ENCODE measurements around the gene EML1. TPM values are rescaled to one million over a fixed set of nuclear protein-coding genes. Genes with fewer than 3 reads are reported as not detected.

EML1 gene
- total RNA-seq, 2 donors from 2014 or later, result 28.3 to 30.2 TPM

DNA sequence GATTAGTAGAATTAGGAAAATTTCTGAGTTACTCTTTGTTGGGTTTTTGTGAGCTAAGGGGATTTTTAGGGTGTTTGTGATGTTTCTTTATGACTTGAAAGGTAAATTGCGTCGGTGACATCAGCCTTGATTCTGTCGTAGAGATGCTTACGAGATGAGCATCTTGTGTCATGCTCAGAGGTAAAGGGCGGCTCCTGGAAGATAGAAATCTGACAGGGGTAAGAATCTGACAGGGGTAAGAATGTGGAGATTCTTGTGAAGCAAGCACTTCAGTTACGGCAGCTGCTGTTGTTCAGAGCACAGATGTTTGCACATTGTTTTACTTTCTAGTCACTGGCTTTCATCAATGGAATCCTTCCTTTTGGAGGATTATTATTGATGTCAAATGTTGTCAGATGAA, 22.5 kb downstream of the EML1 start:
- Histone ChIP-seq H3K27ac (no peak overlapping the region), H3K4me1 (peaks cover 0 to 1% of the 10 kb centered on the region in 2 donors), H3K9me3 (no peaks in the 10 kb centered on the region), H3K27me3 (no peaks in the 10 kb centered on the region), H3K36me3 (no peaks in the 10 kb centered on the region), H3K4me3 (no peak overlapping the region)
- TF ChIP-seq, protein P1, sequence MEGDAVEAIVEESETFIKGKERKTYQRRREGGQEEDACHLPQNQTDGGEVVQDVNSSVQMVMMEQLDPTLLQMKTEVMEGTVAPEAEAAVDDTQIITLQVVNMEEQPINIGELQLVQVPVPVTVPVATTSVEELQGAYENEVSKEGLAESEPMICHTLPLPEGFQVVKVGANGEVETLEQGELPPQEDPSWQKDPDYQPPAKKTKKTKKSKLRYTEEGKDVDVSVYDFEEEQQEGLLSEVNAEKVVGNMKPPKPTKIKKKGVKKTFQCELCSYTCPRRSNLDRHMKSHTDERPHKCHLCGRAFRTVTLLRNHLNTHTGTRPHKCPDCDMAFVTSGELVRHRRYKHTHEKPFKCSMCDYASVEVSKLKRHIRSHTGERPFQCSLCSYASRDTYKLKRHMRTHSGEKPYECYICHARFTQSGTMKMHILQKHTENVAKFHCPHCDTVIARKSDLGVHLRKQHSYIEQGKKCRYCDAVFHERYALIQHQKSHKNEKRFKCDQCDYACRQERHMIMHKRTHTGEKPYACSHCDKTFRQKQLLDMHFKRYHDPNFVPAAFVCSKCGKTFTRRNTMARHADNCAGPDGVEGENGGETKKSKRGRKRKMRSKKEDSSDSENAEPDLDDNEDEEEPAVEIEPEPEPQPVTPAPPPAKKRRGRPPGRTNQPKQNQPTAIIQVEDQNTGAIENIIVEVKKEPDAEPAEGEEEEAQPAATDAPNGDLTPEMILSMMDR (IDR thresholded peaks at IDR 0.05), result no peak
- DNase-seq (ENCODE audit: low spot score), result no peak

DNA sequence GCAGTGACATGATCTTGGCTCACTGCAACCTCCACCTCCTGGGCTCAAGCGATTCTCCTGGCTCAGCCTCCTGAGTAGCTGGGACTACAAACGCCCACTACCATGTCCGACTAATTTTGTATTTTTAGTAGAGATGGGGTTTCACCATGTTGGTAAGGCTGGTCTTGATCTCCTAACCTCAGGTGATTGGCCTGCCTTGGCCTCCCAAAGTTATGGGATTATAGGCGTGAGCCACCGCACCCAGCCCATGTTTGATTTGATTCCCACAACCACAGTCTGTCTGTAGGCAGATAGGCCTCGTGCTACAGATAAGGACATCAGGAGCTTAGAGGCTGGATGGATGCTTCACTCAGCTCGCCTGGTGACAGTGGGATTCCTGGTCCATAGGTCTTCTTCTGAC, 23.0 kb downstream of the EML1 start:
- DNase-seq (ENCODE audit: low spot score), result no peak
- Histone ChIP-seq H3K27ac (no peak overlapping the region), H3K36me3 (no peaks in the 10 kb centered on the region), H3K4me1 (no peaks in the 10 kb centered on the region), H3K27me3 (no peaks in the 10 kb centered on the region), H3K4me3 (no peak overlapping the region), H3K9me3 (no peaks in the 10 kb centered on the region)
- TF ChIP-seq, protein P1 (IDR thresholded peaks at IDR 0.05), result no peak

DNA sequence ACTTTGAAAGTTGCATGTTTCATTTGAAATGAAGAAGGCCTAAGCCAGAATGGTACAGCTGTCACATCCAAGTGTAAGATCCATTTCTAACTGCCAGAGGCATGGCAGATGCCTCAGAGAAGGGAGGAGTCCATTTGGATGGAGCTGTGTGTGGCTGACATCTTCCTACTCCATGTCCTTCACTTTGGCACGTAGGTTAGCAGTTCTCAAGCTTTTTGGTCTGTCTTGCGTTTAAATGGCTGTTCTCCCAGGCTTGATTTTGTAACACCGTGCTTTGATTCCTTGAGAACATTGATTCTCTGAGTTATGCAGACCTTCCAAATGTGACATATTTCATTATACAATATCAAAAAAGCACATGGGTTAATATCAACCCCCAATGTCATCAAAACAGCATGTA, 23.4 kb downstream of the EML1 start:
- H3K4me1 ChIP-seq, result peaks cover 0 to 1% of the 10 kb centered on the region in 2 donors

DNA sequence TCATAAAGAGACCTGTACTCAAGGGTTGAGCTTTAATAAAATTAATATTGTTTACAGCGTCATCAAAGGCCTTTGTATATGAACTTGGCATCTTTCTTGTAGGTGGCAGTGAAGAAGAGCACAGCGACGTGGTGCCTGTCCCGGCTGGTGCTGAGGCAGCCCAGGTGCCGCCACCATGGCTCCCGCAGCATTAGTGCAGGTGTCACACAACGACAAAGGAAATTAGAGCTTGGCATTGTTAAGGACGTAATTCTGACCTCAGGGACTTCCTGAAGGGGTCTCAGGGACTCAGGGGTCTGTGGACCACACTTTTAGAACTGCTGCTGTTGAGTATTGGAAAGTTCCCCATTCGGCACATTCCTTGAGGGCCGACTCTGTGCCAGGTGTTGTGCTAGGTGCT, 24.1 kb downstream of the EML1 start:
- Histone ChIP-seq H3K4me3 (no peak overlapping the region), H3K9me3 (no peaks in the 10 kb centered on the region), H3K27ac (no peak overlapping the region), H3K4me1 (peaks cover 0 to 8% of the 10 kb centered on the region in 2 donors), H3K36me3 (no peaks in the 10 kb centered on the region), H3K27me3 (no peaks in the 10 kb centered on the region)
- TF ChIP-seq, protein P1 (IDR thresholded peaks at IDR 0.05), result no peak
- no peak for DNase-seq (ENCODE audit: low spot score)

More for the DNA sequence above, 23.4 kb downstream of the EML1 start:
- Histone ChIP-seq H3K27ac (no peak overlapping the region), H3K36me3 (no peaks in the 10 kb centered on the region), H3K27me3 (no peaks in the 10 kb centered on the region), H3K9me3 (no peaks in the 10 kb centered on the region), H3K4me3 (no peak overlapping the region)
- no peak for DNase-seq (ENCODE audit: low spot score)
- TF ChIP-seq, protein P1 (IDR thresholded peaks at IDR 0.05), result no peak

DNA sequence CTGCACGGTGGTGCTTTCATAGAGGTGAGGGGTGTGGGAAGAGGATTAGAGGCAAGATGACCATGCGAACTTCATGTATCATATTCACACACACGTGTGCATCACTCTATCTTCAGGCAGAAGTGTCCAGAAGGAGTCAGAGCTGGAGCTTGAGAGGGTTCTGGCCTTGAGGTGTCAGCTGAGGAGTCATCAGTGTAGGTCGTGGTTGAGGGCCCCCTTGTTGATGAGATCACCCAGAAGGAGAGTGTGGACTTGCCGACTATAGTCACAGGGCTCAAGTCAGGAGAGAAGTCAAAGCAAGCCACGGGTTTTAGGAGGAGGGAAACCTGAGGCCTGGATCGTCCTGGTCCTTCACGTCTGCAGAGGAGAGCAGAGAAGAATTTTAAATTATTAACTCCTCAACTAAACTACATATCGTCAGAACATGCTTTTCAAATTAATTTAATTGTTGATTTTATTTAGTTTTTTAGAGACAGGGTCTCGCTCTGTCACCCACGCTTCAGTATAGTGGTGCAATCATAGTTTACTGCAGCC, 25.4 kb downstream of the EML1 start:
- H3K36me3 ChIP-seq, result no peaks in the 10 kb centered on the region
- H3K9me3 ChIP-seq, result no peaks in the 10 kb centered on the region
- no peak for DNase-seq (ENCODE audit: low spot score)
- TF ChIP-seq, protein P1 (IDR thresholded peaks at IDR 0.05), result no peak
- H3K4me3 ChIP-seq, result no peak overlapping the region
- peaks cover 0 to 15% of the 10 kb centered on the region in 2 donors for H3K4me1 ChIP-seq
- H3K27me3 ChIP-seq, result no peaks in the 10 kb centered on the region
- H3K27ac ChIP-seq, result no peak overlapping the region

DNA sequence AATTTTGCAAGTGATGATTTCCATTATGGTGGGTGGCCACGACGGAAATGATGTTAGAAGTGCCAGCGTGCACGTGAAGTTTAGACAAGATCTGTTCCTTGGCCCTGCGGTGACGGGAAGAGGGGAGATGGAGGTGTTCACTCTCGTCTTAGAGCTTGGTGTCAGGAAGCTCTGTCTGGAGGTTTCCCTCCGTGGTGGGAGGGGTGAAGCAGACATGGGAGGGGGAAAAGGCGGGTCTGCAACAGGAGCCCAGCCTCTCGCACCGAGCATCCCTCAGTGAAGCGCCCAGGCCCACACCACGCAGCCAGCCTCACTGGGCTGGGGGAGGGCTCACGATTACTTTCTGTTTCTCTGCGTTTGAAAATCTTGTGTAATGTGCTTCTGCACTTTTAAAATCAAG, 26.3 kb downstream of the EML1 start:
- H3K9me3 ChIP-seq, result no peaks in the 10 kb centered on the region
- H3K4me1 ChIP-seq, result peaks cover 0 to 15% of the 10 kb centered on the region in 2 donors
- H3K27ac ChIP-seq, result no peak overlapping the region
- H3K27me3 ChIP-seq, result no peaks in the 10 kb centered on the region
- H3K36me3 ChIP-seq, result no peaks in the 10 kb centered on the region
- DNase-seq (ENCODE audit: low spot score), result no peak
- TF ChIP-seq, protein P1 (IDR thresholded peaks at IDR 0.05), result no peak
- no peak overlapping the region for H3K4me3 ChIP-seq
